ENCODE results near the gene MXI1. TPM values are rescaled to one million over a fixed set of nuclear protein-coding genes. Genes with fewer than 3 reads are reported as not detected.
A peak's percentile ranks its signal among the peaks of the same experiment; 100 is the strongest.

The MXI1 gene
- total and polyA plus RNA-seq, 10 donors, result 6.8 to 49.4 (median 19.4) TPM

- WGBS, 5 donors, result 83 to 100% (median 88%) methylated on average over 1 of the region's 1 CpG
- TF ChIP-seq POLR2AphosphoS5 (IDR thresholded peaks at IDR 0.05) (no peak), POLR2A (IDR thresholded peaks at IDR 0.05) (no peak), CTCF (IDR thresholded peaks at IDR 0.05 in 8 of 11, conservative IDR thresholded peaks at IDR 0.05 in 3 of 11) (no peak)
- H3K9me3 ChIP-seq, result peaks cover 0 to 3% (median 0%) of the 10 kb centered on the region in 8 donors
- H3K4me1 ChIP-seq, result no peaks in the 10 kb centered on the region
- no peaks in the 10 kb centered on the region for H3K27me3 ChIP-seq (replicated peaks in 1 of 7)
- no peak overlapping the region for H3K4me3 ChIP-seq
- no peak overlapping the region for H3K27ac ChIP-seq
- intact Hi-C loops (cut with DNase I; ENCODE audit: low total_unique reads), result no loop called here
- DNase-seq, result no peak
- peaks cover 0 to 1% (median 0%) of the 10 kb centered on the region in 6 donors for H3K36me3 ChIP-seq
These were observed 53.5 kb downstream of the MXI1 start for GRCh38 chr10:110260746-110261477.

- no peak for DNase-seq
- Histone ChIP-seq H3K9me3 (no peaks in the 10 kb centered on the region), H3K4me3 (no peak overlapping the region), H3K36me3 (no peaks in the 10 kb centered on the region), H3K27ac (peak overlapping the region in 1 of 8 donors; percentile 22), H3K27me3 (replicated peaks in 1 of 7) (no peaks in the 10 kb centered on the region), H3K4me1 (peaks cover 0 to 7% (median under 1%) of the 10 kb centered on the region in 6 donors)
- intact Hi-C loops (cut with DNase I; ENCODE audit: low total_unique reads), result no loop called here
- TF ChIP-seq POLR2AphosphoS5 (IDR thresholded peaks at IDR 0.05) (no peak), POLR2A (IDR thresholded peaks at IDR 0.05) (no peak), CTCF (IDR thresholded peaks at IDR 0.05 in 8 of 11, conservative IDR thresholded peaks at IDR 0.05 in 3 of 11) (no peak)
- WGBS, 5 donors, result 84 to 100% (median 87%) methylated on average over 1 of the region's 1 CpG
These were observed 55.8 kb downstream of the MXI1 start for GRCh38 chr10:110263164-110263563.

- Histone ChIP-seq H3K27me3 (replicated peaks in 1 of 7) (no peaks in the 10 kb centered on the region), H3K4me3 (no peak overlapping the region), H3K4me1 (peaks cover 0 to 31% (median 13%) of the 10 kb centered on the region in 6 donors), H3K9me3 (no peaks in the 10 kb centered on the region), H3K36me3 (no peaks in the 10 kb centered on the region), H3K27ac (no peak overlapping the region)
- intact Hi-C loops (cut with DNase I; ENCODE audit: low total_unique reads), result no loop called here
- WGBS, 5 donors, result 92 to 99% (median 96%) methylated on average over 4 of the region's 4 CpGs
- no peak for DNase-seq
- no peak for TF ChIP-seq CTCF (IDR thresholded peaks at IDR 0.05 in 8 of 11, conservative IDR thresholded peaks at IDR 0.05 in 3 of 11)
- TF ChIP-seq POLR2AphosphoS5 (IDR thresholded peaks at IDR 0.05), result no peak
- TF ChIP-seq POLR2A (IDR thresholded peaks at IDR 0.05), result no peak
These were observed 58.3 kb downstream of the MXI1 start for GRCh38 chr10:110265573-110266193.

- 88 to 98% (median 93%) methylated on average over 1 of the region's 1 CpG for WGBS, 5 donors
- Histone ChIP-seq H3K27me3 (replicated peaks in 1 of 7) (no peaks in the 10 kb centered on the region), H3K36me3 (no peaks in the 10 kb centered on the region), H3K27ac (no peak overlapping the region), H3K9me3 (no peaks in the 10 kb centered on the region), H3K4me3 (no peak overlapping the region), H3K4me1 (peaks cover 0 to 31% (median 15%) of the 10 kb centered on the region in 6 donors)
- intact Hi-C loops (cut with DNase I; ENCODE audit: low total_unique reads), result no loop called here
- no peak for DNase-seq
- TF ChIP-seq CTCF (IDR thresholded peaks at IDR 0.05 in 8 of 11, conservative IDR thresholded peaks at IDR 0.05 in 3 of 11) (no peak), POLR2A (IDR thresholded peaks at IDR 0.05) (no peak), POLR2AphosphoS5 (IDR thresholded peaks at IDR 0.05) (no peak)
These were observed 59.9 kb downstream of the MXI1 start for GRCh38 chr10:110267276-110267675.
